NCI-H1092 treated with DMSO at 0.1 percent for 48 hours (cell line): ENCODE measurements around the gene NR2F1.

Experiments
- DNase-seq: peaks from one replicate; lab custom pipeline; 2025; lab: John Stamatoyannopoulos, UW

The NR2F1 gene

DNA sequence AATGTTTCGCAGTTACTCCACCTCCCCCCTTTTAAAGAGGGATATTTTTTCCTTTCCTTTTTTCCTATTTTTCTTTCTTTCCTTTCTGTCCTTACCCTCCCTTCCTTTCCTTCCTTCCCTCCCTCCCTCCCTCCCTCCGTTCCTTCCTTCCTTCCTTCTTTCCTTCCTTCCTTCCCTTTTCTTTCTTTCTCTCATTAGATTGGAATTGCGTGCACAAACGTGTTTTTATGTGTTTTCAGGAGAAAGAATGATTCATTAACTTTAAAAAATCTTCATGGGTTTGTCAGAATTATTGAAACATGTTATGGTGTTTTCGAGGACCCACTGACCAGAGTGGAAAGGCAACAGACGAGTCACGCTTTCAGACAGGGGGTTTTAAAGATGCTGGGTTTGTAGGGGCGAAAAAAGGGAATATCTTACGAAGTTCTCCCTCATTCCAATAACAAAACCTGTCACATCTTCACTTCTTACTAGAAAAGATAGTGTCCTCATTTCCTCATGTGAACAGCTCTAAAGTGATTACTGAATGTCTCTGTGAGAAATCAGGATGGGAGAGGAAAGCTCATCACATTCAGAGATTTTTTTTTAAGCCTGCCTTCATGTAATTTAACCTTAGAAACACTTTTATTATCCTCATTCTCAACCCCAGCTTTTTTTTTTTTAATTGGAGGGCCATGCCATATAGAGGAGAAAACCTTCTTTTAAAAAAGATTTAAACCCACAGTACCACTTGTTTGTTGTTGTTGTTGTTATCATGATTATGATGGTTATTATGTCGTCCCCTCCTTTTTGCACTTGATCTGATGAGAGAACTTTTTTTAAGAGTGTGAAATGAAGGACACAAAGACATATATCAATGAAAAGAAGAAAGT is 21.9 kb downstream of the NR2F1 start:
- no peak for DNase-seq

DNA sequence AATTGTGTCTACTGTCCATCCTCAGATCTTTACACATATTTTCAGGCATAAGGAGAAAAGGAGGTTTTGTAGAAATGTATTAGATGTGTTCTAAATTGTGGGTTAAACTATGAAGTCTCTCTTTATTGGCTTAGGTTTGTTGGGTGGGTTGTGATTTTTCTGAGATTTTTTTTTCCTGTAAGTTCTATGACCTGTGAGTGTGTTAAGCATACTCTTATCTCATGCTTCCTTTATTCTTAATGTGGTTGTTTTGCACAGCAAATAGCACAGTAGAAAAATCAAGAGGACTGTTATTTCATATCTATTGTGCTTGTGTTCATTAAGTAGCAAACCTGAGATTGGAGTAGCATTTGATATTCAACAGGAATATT is 23.3 kb downstream of the NR2F1 start:
- DNase-seq: no peak

DNA sequence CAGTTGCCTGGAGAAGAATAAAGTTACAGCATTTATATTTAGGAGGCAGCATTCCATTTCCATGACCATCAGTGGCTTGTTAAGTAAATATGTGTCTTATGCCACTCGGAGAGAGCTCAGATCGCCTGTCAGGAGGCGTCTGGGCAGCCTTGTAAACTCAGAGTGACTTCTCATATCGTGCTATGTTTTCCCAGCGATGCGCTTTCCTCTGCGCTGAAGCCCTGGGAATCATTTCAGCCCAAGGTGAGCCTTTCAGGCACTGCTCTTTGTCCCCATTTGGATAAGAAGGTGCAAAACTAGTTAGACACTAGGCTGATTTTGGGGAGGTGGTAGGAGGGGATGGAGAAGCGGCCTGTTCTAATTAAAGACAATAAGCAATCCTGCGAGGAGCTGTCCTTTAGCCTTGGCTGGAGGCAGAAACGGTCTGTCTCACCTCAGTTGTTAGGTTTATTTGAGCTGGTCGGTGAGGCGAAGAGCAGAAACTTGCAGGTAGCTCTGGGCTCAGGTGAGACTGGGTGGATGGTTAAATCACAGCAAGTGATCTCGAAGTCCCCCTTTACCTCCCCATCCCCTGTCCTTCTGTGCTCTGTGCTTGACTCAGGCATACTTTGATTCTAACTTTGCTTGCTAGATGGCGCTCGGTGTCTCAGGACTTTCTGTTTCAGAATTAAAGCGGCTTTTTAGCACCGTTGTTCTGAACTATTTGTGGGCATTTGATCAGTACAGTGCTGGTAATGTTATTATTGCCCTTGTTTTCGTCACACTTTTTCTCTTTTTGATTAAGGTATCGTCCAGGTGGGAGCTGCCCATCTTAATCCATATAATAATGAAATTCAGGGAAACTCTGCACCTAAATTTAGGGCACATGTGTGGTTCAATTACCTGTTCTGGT is 24.6 kb downstream of the NR2F1 start:
- DNase-seq: peak; percentile 28

GRCh38 chr5:93608855-93609254 is 25.8 kb downstream of the NR2F1 start:
- DNase-seq: no peak

DNA sequence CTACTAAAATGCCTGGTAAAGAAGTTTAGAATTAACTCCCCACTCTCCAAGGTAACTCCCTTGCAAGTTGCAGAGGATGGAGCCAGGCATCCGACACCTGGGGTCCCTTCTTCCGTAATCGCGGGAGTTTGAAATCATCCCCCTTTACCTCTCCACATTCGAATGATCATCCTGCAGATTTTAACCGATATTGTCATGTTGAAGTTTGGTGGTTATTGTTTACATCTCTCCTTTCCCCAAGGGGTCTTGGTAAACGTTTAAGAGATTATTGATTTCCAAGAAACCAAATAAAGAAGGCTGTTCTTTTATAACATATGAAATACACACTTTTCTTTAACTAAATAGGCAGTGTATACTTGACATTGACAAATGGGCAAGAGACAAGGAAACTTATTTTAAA is 26.7 kb downstream of the NR2F1 start:
- DNase-seq: no peak

GRCh38 chr5:93610581-93611272 is 27.7 kb downstream of the NR2F1 start:
- DNase-seq: no peak

- DNase-seq: no peak
Measured at GRCh38 chr5:93611273-93611975, 28.4 kb downstream of the NR2F1 start.

DNA sequence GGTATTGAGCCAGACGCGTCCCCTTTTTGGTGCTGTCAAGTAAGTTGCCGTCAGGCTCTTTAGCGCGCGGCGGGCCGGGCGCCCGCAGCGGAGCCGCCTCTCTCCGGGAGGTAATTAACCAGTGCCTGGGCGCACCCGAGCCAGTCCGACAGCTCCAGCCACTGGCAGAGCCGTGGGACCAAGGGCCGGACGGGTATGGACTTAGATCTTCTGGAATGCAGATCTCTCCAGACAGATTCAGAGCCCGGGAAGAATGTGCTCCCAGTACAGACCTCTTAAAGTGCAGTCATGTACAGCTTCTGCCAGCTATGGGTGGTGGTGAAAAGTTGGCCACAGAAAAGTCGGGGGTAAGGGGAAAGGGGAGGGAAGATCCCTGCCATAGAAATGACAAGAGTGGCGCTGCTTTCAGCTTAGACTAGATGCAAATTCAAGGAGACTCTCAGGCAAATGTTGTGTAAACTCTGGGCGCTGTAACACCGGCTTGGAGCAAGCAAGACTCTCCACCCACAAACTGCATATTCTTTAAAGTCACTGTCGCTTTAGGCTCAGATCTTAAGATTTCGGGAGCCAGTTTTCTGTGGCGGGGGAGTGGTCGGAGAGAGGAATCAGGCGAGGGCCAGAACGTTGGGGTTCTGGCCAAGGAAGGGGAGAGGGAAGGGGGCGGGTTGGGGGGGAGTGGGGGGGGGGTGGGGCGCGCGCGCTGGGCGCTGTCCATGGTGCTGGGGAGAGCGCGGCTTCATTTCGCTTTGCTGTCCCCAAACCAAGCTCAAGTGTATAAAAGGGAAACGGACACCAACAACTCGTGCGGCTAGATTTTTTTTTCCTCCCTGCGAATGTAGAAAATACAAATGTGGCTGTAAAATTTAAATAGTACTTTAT is 29.2 kb downstream of the NR2F1 start:
- DNase-seq: no peak

- no peak for DNase-seq
Measured at GRCh38 chr5:93612855-93613243, 29.8 kb downstream of the NR2F1 start.

- DNase-seq: no peak
Measured at GRCh38 chr5:93616538-93617174, 33.6 kb downstream of the NR2F1 start.

DNA sequence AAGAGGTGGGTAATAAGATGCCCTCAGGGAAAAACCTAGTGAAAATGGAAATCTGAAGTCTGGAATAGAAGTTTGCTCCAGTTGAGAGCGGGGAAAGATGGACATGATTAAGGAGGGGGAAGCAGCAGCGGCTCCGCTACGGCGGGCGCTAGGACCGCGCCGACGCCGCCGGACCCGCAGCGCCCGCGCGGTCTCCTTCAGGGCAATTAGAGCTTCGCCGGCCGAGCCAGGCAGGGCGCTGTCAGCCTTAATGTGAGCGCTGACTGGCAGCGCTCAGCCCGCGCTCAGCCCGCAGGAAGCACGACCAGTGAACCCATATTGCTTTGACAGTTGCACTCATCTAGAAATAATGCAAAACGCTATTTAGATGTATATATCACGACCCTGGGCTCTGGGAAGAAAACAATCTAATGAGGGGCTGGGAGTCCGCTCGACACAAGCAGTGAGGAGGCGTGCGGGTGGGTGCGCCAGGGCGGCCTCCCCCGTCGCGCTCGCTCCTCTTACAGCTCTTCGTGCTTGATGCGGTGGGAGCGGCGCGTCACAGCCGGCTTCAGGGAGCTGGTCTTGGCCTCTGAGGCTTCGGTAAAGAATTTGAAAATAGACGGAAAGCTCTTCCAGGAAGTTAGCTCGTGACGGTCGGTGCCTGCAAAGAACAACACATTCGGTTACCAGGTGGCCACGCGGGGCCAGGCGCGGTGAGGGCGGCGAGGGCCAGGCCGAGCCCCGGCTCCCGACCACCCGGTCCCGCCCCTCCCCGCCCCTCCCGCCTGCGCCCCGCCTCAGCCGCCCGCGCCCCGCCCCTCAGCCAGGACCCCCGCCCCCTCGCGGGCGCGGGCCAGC is 37.7 kb downstream of the NR2F1 start:
- DNase-seq: peak; percentile 78

DNA sequence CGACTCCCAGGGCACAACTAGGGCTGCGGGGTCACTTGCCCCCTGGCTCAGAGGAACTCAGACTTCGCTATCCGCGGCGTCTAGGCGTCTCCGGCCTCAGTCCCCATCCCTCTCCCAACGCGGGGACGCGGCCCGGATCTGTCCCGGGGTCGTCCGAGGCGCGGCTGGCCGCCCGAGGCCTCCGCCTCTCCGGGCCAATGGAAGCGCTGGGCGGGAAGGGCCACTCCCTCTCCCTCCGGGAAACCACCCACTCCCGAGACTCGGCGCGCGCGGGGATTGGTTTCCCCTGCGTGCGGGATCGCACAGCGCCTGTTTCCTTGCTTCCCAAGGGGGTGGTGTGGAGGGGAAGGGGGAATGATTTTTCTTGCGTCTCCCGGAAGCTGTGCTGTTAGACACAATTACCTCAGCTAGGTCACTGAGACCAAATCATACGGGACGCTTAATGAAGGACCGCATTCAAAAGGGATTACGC is 38.3 kb downstream of the NR2F1 start:
- DNase-seq: peak; percentile 84

DNA sequence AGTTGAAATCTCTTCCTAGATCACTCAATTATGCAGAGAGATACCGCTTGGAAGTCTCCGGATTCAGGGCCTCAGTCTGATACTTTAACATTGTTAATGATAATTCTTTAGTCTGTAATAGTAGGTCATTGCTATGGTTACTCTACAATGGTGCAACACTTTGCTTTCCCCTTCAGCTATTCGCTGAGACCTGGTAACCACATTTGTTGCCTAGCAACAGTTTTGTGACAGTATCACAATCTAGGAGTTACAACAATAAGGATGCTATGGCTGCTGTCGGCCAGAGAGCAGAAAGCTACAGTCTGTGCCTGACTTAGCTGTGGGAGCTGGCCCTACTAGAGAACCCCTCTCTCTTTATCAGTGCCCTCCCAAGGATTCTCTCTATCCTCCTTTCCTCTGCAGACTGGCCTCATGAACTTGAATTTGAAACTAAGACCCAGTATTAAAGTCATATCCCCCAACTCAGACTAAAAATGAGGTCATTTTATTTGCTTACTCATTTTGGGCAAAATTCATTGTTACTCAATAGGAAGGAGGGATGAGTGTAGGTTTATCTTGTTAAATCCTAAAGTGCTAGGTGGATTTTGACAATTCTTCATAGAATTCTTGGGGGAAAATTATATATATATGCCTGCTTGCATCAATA is 39.3 kb downstream of the NR2F1 start:
- DNase-seq: peak; percentile 34

DNA sequence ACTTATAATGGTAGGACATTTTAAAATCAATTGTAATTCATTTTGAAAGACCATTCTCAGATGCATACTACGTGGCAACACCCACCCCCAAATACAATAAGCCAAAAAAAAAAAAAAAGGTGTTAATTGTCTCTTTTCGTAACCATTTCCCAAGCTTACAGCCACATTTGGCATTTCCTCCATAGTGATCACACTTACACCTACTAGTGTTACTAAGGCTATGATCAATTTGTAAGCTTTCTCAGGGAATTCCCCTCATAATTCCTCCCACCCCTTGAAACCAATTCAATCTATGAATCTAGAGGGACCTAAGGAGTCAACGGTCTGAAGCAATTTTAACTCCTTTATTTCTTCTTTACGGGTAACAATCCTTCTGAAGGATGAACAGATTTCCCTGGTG is 40.1 kb downstream of the NR2F1 start:
- no peak for DNase-seq

DNA sequence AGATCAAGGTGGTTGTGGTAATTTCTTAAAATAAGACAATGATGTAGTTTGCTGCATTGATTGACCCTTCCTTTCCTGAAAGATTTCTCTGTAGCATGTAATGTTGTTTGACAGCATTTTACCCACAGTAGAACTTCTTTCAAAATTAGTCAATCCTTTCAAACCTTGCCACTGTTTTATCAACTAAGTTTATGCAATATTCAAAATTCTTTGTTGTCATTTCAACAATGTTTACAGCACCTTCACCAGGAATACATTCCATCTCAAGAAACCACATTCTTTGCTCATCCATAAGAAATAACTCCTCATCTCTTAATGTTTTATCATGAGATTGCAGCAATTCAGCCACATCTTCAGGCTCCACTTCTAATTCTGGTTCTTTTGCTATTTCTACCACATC is 43.8 kb downstream of the NR2F1 start:
- no peak for DNase-seq

DNA sequence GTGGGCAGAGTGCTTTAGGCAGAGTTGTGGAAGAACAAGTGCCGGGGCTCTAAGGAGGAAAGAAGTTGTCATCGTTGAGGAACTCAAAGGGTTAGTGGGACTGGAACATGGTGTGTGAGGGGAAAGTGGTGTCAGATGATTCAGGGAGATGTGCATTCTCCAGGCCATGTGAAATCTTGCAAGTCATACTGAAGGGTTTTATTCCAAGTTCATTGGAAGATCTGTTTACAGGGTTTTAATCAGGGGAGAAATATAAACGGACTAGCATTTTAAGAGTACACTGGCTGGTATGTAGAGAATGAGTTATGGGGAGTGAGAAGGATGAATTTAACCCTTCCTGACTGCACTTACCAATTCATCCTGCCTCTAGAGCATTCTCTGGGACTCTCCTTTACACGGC is 49.3 kb downstream of the NR2F1 start:
- no peak for DNase-seq

GRCh38 chr5:93635991-93636390 is 53.0 kb downstream of the NR2F1 start:
- DNase-seq: no peak

DNA sequence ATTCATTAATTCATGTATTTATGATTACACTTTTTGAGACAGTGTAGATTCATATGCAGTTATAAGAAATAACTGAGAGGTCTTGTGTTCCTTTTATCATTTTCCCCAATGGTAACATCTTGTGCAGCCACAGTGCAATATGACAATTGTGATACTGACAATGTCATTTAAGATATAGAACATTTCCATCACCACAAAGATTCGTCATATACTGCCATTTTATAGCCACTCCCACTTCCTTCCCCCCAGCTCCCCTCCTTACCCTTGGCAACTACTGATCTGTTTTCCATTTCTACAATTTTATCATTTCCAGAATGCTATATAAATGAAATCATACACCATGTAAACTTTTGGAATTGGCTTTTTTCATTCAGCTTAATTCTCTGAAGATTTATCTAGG is 53.8 kb downstream of the NR2F1 start:
- no peak for DNase-seq

GRCh38 chr5:93637697-93638096 is 54.7 kb downstream of the NR2F1 start:
- no peak for DNase-seq
